PC-9 (cell line): ENCODE measurements around the gene NANOS3.

Source experiments
- EZH2 ChIP-seq: fragments of 200-600 bp; sonication (generic); IDR thresholded peaks from 2 replicates; pipeline ENCODE4 v1.8.0; 2017; ENCODE audit warnings: antibody characterized with exemption, low read depth
- TF ChIP-seq, protein P1 (sequence below): fragments of 200-600 bp; sonication (generic); conservative IDR thresholded peaks from 2 replicates; pipeline ENCODE4 v1.6.1; 2017; ENCODE audit warnings: mixed run types, antibody characterized with exemption, mild to moderate bottlenecking, moderate library complexity

DNA sequence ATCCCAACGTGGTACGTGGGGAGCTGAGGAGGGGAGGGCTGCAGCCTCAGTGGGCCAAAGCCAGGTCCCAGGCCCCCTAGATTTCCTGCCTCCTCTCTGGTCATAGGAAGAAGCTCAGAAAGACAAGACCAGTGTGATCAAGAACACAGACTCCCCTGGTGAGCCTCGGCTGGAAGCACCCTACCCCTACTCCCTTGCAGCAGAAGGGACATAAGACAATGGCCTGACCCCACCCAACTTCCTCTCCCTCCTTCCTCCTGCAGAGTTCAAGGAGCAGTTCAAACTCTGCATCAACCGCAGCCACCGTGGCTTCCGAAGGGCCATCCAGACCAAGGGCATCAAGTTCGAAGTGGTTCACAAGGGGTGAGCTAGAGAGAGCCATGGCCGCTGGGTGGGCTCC is 49.8 kb downstream of the NANOS3 start:
- TF ChIP-seq, protein P1, sequence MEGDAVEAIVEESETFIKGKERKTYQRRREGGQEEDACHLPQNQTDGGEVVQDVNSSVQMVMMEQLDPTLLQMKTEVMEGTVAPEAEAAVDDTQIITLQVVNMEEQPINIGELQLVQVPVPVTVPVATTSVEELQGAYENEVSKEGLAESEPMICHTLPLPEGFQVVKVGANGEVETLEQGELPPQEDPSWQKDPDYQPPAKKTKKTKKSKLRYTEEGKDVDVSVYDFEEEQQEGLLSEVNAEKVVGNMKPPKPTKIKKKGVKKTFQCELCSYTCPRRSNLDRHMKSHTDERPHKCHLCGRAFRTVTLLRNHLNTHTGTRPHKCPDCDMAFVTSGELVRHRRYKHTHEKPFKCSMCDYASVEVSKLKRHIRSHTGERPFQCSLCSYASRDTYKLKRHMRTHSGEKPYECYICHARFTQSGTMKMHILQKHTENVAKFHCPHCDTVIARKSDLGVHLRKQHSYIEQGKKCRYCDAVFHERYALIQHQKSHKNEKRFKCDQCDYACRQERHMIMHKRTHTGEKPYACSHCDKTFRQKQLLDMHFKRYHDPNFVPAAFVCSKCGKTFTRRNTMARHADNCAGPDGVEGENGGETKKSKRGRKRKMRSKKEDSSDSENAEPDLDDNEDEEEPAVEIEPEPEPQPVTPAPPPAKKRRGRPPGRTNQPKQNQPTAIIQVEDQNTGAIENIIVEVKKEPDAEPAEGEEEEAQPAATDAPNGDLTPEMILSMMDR, result no peak
- no peak for TF ChIP-seq EZH2
